ENCODE results near the gene REV1. TPM values are rescaled to one million over a fixed set of nuclear protein-coding genes. Genes with fewer than 3 reads are reported as not detected.

REV1 gene
- total RNA-seq, 6 experiments from 2014 or later = 17.0 to 19.2 (median 18.6) TPM

GRCh38 chr2:99458529-99458928 is 31.3 kb downstream of the REV1 start:
- Mint-ChIP-seq H3K4me1 (ENCODE audit: low read depth) (no peaks in the 10 kb centered on the region), H3K4me3 (no peak overlapping the region), H3K27ac (no peak overlapping the region), H3K9me3 (no peaks in the 10 kb centered on the region), H3K36me3 (ENCODE audit: low read depth) (peaks cover 22% of the 10 kb centered on the region), H3K27me3 (ENCODE audit: insufficient read depth) (no peaks in the 10 kb centered on the region)
- DNase-seq = no peak
- TF ChIP-seq CTCF (IDR thresholded peaks at IDR 0.05) = no peak

- no peak for TF ChIP-seq CTCF (IDR thresholded peaks at IDR 0.05)
- H3K4me1 Mint-ChIP-seq (ENCODE audit: low read depth) = peaks cover 23% of the 10 kb centered on the region
- no peak overlapping the region for H3K27ac Mint-ChIP-seq
- no peak for DNase-seq
- peaks cover 39% of the 10 kb centered on the region for H3K36me3 Mint-ChIP-seq (ENCODE audit: low read depth)
- H3K27me3 Mint-ChIP-seq (ENCODE audit: insufficient read depth) = no peaks in the 10 kb centered on the region
- H3K4me3 Mint-ChIP-seq = no peak overlapping the region
- no peaks in the 10 kb centered on the region for H3K9me3 Mint-ChIP-seq
These were observed 38.1 kb downstream of the REV1 start for GRCh38 chr2:99451686-99452085.

GRCh38 chr2:99451280-99451679 is 38.5 kb downstream of the REV1 start:
- H3K4me3 Mint-ChIP-seq = no peak overlapping the region
- no peak for TF ChIP-seq CTCF (IDR thresholded peaks at IDR 0.05)
- H3K27ac Mint-ChIP-seq = no peak overlapping the region

GRCh38 chr2:99450199-99450598 is 39.6 kb downstream of the REV1 start:
- H3K4me3 Mint-ChIP-seq = no peak overlapping the region
- no peak for TF ChIP-seq CTCF (IDR thresholded peaks at IDR 0.05)
- no peak overlapping the region for H3K27ac Mint-ChIP-seq
- peaks cover 36% of the 10 kb centered on the region for H3K36me3 Mint-ChIP-seq (ENCODE audit: low read depth)
- H3K9me3 Mint-ChIP-seq = no peaks in the 10 kb centered on the region
- H3K27me3 Mint-ChIP-seq (ENCODE audit: insufficient read depth) = no peaks in the 10 kb centered on the region
- no peak for DNase-seq
- H3K4me1 Mint-ChIP-seq (ENCODE audit: low read depth) = peaks cover 27% of the 10 kb centered on the region

More at GRCh38 chr2:99451280-99451679, 38.5 kb downstream of the REV1 start:
- Mint-ChIP-seq H3K36me3 (ENCODE audit: low read depth) (peaks cover 42% of the 10 kb centered on the region), H3K4me1 (ENCODE audit: low read depth) (peaks cover 23% of the 10 kb centered on the region), H3K27me3 (ENCODE audit: insufficient read depth) (no peaks in the 10 kb centered on the region), H3K9me3 (no peaks in the 10 kb centered on the region)
- no peak for DNase-seq

- H3K36me3 Mint-ChIP-seq (ENCODE audit: low read depth) = peaks cover 36% of the 10 kb centered on the region
- no peaks in the 10 kb centered on the region for H3K27me3 Mint-ChIP-seq (ENCODE audit: insufficient read depth)
- no peak for TF ChIP-seq CTCF (IDR thresholded peaks at IDR 0.05)
- H3K4me3 Mint-ChIP-seq = no peak overlapping the region
- H3K4me1 Mint-ChIP-seq (ENCODE audit: low read depth) = peaks cover 32% of the 10 kb centered on the region
- peak overlapping the region; percentile 15 for H3K27ac Mint-ChIP-seq
- H3K9me3 Mint-ChIP-seq = no peaks in the 10 kb centered on the region
- DNase-seq = peak; percentile 32
These were observed 41.3 kb downstream of the REV1 start for GRCh38 chr2:99448556-99448955.

- Mint-ChIP-seq H3K36me3 (ENCODE audit: low read depth) (peaks cover 25% of the 10 kb centered on the region), H3K4me1 (ENCODE audit: low read depth) (peaks cover 20% of the 10 kb centered on the region), H3K4me3 (no peak overlapping the region), H3K27me3 (ENCODE audit: insufficient read depth) (no peaks in the 10 kb centered on the region), H3K27ac (peak overlapping the region; percentile 32; the same call in 1 of the 2 replicates), H3K9me3 (no peaks in the 10 kb centered on the region)
- DNase-seq = no peak
- no peak for TF ChIP-seq CTCF (IDR thresholded peaks at IDR 0.05)
These were observed 44.8 kb downstream of the REV1 start for GRCh38 chr2:99445065-99445464.
